Activated T-helper 1 cell treated with anti-CD3 and anti-CD28 coated beads, Interleukin-12 subunit alpha, Interleukin-12 subunit beta, Interleukin-2, Interleukin-4 antibody, amounts not matched to agents 30 ng/mL and 10 ng/mL and 1 ng/mL, durations not matched to agents 14 hours and 24 hours and 36 hours (primary cell): ENCODE results near the gene B2M. TPM values are rescaled to one million over a fixed set of nuclear protein-coding genes. Genes with fewer than 3 reads are reported as not detected.

Source experiments
- DNase-seq: peaks from one replicate; pipeline ENCODE4 v3.0.0; 2021; ENCODE audit warnings: low spot score
- H3K27ac Mint-ChIP-seq: one replicate; pipeline ENCODE4 v1.8.0; 2021; ENCODE audit warnings: mild to moderate bottlenecking, mixed read lengths
- H3K27me3 Mint-ChIP-seq: one replicate; pipeline ENCODE4 v1.8.0; 2022; ENCODE audit warnings: mild to moderate bottlenecking, moderate library complexity, mixed read lengths; ENCODE audit not compliant: insufficient read depth
- H3K36me3 Mint-ChIP-seq: one replicate; pipeline ENCODE4 v1.8.0; 2021; ENCODE audit warnings: low read depth, mixed read lengths
- H3K4me1 Mint-ChIP-seq: one replicate; pipeline ENCODE4 v1.8.0; 2021; ENCODE audit warnings: low read depth, mixed read lengths
- H3K4me3 Mint-ChIP-seq: one replicate; pipeline ENCODE4 v1.8.0; 2021; ENCODE audit warnings: mild to moderate bottlenecking, moderate library complexity, mixed read lengths
- H3K9me3 Mint-ChIP-seq: one replicate; pipeline ENCODE4 v1.8.0; 2021; ENCODE audit warnings: mixed read lengths
- intact Hi-C: fragments of 100-400 bp; cut with micrococcal nuclease; formaldehyde crosslinking; loops from one replicate; pipeline ENCODE4 v1.15.1; 2024
- total RNA-seq: library from RNA; stranded (reverse); gene quantifications from 2 replicates; pipeline ENCODE4 v1.2.3, GENCODE V29; 2022

The B2M gene
- 4,313 and 4,559 TPM in 2 replicates for total RNA-seq

GRCh38 chr15:44711096-44711742 lies at the start of gene B2M, which contains the start of gene PATL2:
Gene B2M, plus strand, starts transcription at chr15:44711517. Its CDS starts 30 bp downstream, at chr15:44711547.
Gene PATL2, minus strand, starts transcription at chr15:44711323. Its CDS starts 34,833 bp downstream, at chr15:44676490.
- Mint-ChIP-seq H3K4me3 (peak within 1 kb of the TSS; percentile 99), H3K4me1 (peaks cover 46% of the 10 kb centered on the region), H3K36me3 (peaks cover 49% of the 10 kb centered on the region), H3K27me3 (no peaks in the 10 kb centered on the region), H3K9me3 (no peaks in the 10 kb centered on the region), H3K27ac (peak within 1 kb of the TSS; percentile 99)
- intact Hi-C loops: loop anchor here (1.0 to 5.0 kb wide), 6 partner anchors 8 to 174 kb away; partner anchors contain the start of genes EIF3J and SPG11
- DNase-seq: peak; percentile 95

- intact Hi-C loops: loop anchor here (2.0 to 5.0 kb wide), 2 partner anchors 15 to 124 kb away; partner anchors contain the start of gene EIF3J
Observed at GRCh38 chr15:44661576-44661975, 49.7 kb upstream of the B2M start.

GRCh38 chr15:44662478-44663409 lies 48.6 kb upstream of the B2M start:
- H3K36me3 Mint-ChIP-seq: peaks cover 13% of the 10 kb centered on the region

More at GRCh38 chr15:44661576-44661975, 49.7 kb upstream of the B2M start:
- no peaks in the 10 kb centered on the region for H3K27me3 Mint-ChIP-seq
- H3K27ac Mint-ChIP-seq: peak overlapping the region; percentile 72
- peaks cover 16% of the 10 kb centered on the region for H3K36me3 Mint-ChIP-seq
- peak overlapping the region; percentile 37 for H3K4me3 Mint-ChIP-seq
- peaks cover 44% of the 10 kb centered on the region for H3K4me1 Mint-ChIP-seq
- DNase-seq: no peak
- H3K9me3 Mint-ChIP-seq: no peaks in the 10 kb centered on the region

GRCh38 chr15:44663410-44664308 lies 47.7 kb upstream of the B2M start, which contains the start of gene SPG11:
Gene SPG11, minus strand, starts transcription at chr15:44663662. Its CDS starts 15 bp downstream, at chr15:44663647.
- intact Hi-C loops: loop anchor here (1.0 to 5.0 kb wide), 7 partner anchors 20 to 126 kb away; partner anchors contain the start of genes B2M, EIF3J and PATL2
- Mint-ChIP-seq H3K4me3 (peak within 1 kb of the TSS; percentile 95), H3K27ac (peak within 1 kb of the TSS; percentile 94), H3K27me3 (no peaks in the 10 kb centered on the region), H3K9me3 (no peaks in the 10 kb centered on the region), H3K4me1 (peaks cover 60% of the 10 kb centered on the region), H3K36me3 (peaks cover 12% of the 10 kb centered on the region)
- DNase-seq: peak; percentile 94

More at GRCh38 chr15:44662478-44663409, 48.6 kb upstream of the B2M start:
- Mint-ChIP-seq H3K9me3 (no peaks in the 10 kb centered on the region), H3K4me3 (peak overlapping the region; percentile 95), H3K27me3 (no peaks in the 10 kb centered on the region), H3K4me1 (peaks cover 52% of the 10 kb centered on the region), H3K27ac (peak overlapping the region; percentile 94)
- DNase-seq: peak; percentile 80
- intact Hi-C loops: loop anchor here (1.0 to 5.0 kb wide), 8 partner anchors 21 to 126 kb away; partner anchors contain the start of genes B2M, EIF3J and PATL2

DNA sequence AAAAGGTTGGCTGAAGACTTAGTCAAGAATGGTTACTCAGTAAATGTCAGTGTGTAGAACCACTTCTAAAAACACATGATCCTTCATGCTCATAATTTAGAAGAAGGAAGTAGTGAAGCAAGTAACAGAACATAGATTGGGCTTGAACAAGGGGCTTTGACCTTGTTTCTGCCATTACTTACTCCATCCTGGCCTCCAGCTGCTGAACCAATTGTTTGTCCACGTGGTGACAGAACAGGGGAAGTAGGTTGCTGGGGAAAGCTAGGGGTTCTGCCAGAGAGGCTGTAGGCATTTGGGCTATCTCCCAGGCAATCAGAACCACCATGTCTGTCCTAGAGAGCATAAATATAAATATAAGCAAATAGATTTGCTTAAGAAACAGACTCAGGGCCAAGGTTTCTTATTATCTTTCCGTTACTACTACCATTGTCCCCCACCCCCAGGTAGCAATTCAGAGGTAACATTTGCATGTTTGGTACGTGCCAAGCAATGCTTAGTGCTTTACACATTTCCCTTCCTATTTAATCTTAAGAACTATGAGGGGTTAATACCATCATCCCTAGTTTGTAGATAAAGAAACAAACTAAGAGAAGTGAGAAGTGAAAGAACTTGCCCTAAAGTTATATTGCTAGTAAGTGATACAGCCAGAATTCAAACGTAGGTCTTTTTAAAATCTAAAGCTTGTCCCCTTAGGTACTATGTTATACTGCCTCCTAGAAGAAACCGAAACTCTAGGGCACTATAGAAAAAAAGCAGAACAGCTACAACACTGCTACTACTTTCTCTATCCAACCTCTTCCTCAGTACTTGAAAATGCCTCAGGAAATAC lies 44.9 kb upstream of the B2M start:
- H3K27me3 Mint-ChIP-seq: no peaks in the 10 kb centered on the region
- H3K4me1 Mint-ChIP-seq: peaks cover 70% of the 10 kb centered on the region
- no peak for DNase-seq
- H3K27ac Mint-ChIP-seq: peak overlapping the region; percentile 93
- H3K9me3 Mint-ChIP-seq: no peaks in the 10 kb centered on the region
- peaks cover 4% of the 10 kb centered on the region for H3K36me3 Mint-ChIP-seq
- intact Hi-C loops: loop anchor here (1.0 kb wide), 1 partner anchor 9 kb away; no protein-coding TSS in a partner anchor
- peak overlapping the region; percentile 78 for H3K4me3 Mint-ChIP-seq

GRCh38 chr15:44667039-44667360 lies 44.3 kb upstream of the B2M start:
- Mint-ChIP-seq H3K9me3 (no peaks in the 10 kb centered on the region), H3K36me3 (peaks cover 4% of the 10 kb centered on the region), H3K27ac (peak overlapping the region; percentile 93), H3K4me3 (peak overlapping the region; percentile 78), H3K27me3 (no peaks in the 10 kb centered on the region), H3K4me1 (peaks cover 76% of the 10 kb centered on the region)
- intact Hi-C loops: no loop called here
- no peak for DNase-seq

DNA sequence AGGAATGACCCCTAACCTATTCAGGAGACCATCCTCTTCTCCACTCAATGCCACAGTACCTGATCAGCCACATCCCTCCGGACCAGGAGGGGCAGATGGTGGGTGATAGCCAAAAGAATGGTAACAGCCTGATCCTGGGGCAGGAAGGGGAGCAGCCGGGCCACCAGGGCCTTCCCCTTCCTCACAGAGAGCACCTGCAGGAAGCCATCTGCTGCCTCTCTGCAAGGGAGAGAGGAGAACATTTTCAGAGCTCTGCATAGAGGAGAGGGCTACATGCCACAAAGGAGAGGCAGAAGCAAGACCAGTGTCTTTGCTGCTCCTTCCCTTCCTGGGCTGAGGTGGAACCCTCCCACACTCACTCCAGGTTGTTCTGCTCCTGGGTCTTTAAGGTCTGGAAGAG lies 42.4 kb upstream of the B2M start:
- no peaks in the 10 kb centered on the region for H3K9me3 Mint-ChIP-seq
- peaks cover 12% of the 10 kb centered on the region for H3K36me3 Mint-ChIP-seq
- H3K27ac Mint-ChIP-seq: peak overlapping the region; percentile 19
- peaks cover 88% of the 10 kb centered on the region for H3K4me1 Mint-ChIP-seq
- DNase-seq: no peak
- intact Hi-C loops: no loop called here
- no peak overlapping the region for H3K4me3 Mint-ChIP-seq
- H3K27me3 Mint-ChIP-seq: no peaks in the 10 kb centered on the region

DNA sequence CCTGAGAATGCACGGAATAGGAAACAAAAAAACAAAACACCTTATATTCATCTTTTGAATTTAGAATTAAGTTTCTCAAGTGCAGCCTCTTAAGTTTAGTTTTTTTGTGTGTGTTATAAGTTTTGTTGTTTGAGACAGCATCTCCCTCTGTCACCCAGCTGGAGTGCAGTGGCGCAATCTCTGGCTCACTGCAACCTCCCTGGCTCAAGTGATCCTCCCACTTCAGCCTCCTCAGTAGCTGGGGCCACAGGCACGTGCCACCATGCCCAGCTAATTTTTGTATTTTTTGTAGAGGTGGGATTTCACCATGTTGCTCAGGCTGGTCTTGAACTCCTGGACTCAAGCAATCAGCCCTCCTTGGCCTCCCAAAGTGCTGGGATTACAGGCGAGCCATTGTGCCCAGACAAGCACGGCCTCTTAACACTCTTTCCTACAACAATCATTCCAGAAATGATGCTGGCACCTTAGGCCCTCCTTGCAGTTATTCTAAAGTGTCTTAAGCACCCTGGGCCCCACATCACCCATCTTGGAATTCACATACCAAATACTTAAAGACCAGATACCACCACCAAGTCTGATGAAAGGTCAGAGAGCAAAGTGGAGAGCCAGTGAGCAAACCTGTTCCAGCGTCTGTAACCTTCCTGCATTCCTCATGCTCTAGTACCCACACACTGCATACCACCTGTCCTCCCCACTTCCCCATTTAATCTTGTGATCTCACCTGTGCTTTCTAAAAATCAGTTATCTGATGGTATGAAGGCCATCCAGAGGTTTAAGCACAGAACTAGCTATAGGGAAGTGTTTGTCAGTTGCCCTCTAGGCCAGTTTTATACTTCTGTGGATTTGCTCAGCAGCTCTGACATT lies 41.0 kb upstream of the B2M start:
- peaks cover 87% of the 10 kb centered on the region for H3K4me1 Mint-ChIP-seq
- H3K9me3 Mint-ChIP-seq: no peaks in the 10 kb centered on the region
- no peak overlapping the region for H3K27ac Mint-ChIP-seq
- H3K36me3 Mint-ChIP-seq: peaks cover 12% of the 10 kb centered on the region
- H3K4me3 Mint-ChIP-seq: peak overlapping the region; percentile 4
- DNase-seq: no peak
- no peaks in the 10 kb centered on the region for H3K27me3 Mint-ChIP-seq
- intact Hi-C loops: no loop called here

GRCh38 chr15:44673639-44674038 lies 37.7 kb upstream of the B2M start:
- Mint-ChIP-seq H3K27me3 (no peaks in the 10 kb centered on the region), H3K4me1 (peaks cover 87% of the 10 kb centered on the region), H3K9me3 (no peaks in the 10 kb centered on the region), H3K27ac (no peak overlapping the region), H3K4me3 (no peak overlapping the region), H3K36me3 (peaks cover 10% of the 10 kb centered on the region)
- no peak for DNase-seq
- intact Hi-C loops: no loop called here

DNA sequence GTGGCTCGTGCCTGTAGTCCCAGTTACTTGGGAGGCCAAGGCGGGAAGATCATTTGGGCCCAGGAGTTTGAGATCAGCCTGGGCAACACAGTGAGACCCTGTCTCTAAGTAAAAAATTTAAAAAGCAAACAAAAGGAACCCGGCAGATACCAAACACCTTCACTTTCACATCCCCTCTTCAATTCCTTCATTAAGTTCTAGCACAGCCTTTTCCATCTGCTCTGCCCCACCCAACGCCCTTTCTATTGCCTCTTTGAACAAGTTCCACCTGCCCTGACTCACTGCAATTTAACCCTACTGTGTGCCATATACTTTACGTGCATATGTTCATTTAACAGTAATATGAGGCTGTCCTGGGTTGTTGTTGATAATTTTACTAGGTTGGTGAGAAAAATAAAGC lies 35.4 kb upstream of the B2M start:
- Mint-ChIP-seq H3K9me3 (peaks cover 8% of the 10 kb centered on the region), H3K27me3 (no peaks in the 10 kb centered on the region), H3K36me3 (peaks cover 18% of the 10 kb centered on the region), H3K4me1 (peaks cover 76% of the 10 kb centered on the region), H3K4me3 (peak overlapping the region; percentile 66), H3K27ac (peak overlapping the region; percentile 86)
- no peak for DNase-seq
- intact Hi-C loops: loop anchor here (1.0 kb wide), 1 partner anchor 10 kb away; no protein-coding TSS in a partner anchor

GRCh38 chr15:44676676-44677075 lies 34.6 kb upstream of the B2M start:
- no peak for DNase-seq
- H3K4me3 Mint-ChIP-seq: peak overlapping the region; percentile 66
- H3K4me1 Mint-ChIP-seq: peaks cover 75% of the 10 kb centered on the region
- intact Hi-C loops: no loop called here
- H3K36me3 Mint-ChIP-seq: peaks cover 18% of the 10 kb centered on the region
- peak overlapping the region; percentile 86 for H3K27ac Mint-ChIP-seq
- H3K9me3 Mint-ChIP-seq: peaks cover 8% of the 10 kb centered on the region
- no peaks in the 10 kb centered on the region for H3K27me3 Mint-ChIP-seq
